ENCODE data around the gene OR10P1. TPM values are rescaled to one million over a fixed set of nuclear protein-coding genes. Genes with fewer than 3 reads are reported as not detected.

The OR10P1 gene
- total and polyA plus RNA-seq, 10 of the 15 experiments (the other 5 are each of a cell fraction or from before 2014, with no cell fraction given) = not detected

GRCh38 chr12:55624056-55624455, 12.6 kb upstream of the OR10P1 start (continued):
- no peak for TF ChIP-seq ZBTB40 (IDR thresholded peaks at IDR 0.05; ENCODE audit: borderline replicate concordance)
- no peak for TF ChIP-seq NR2C1 (IDR thresholded peaks at IDR 0.05)
- no peak for TF ChIP-seq SIX5 (IDR thresholded peaks at IDR 0.05; ENCODE audit: low read depth, low read length, severe bottlenecking)
- TF ChIP-seq HCFC1 (IDR thresholded peaks at IDR 0.05; ENCODE audit: low read length) = no peak
- TF ChIP-seq SUZ12 (IDR thresholded peaks at IDR 0.05; ENCODE audit: unreplicated experiment) = no peak
- TF ChIP-seq BMI1 (IDR thresholded peaks at IDR 0.05; ENCODE audit: borderline replicate concordance) = peak; percentile 83
- no peak for TF ChIP-seq USF1 (IDR thresholded peaks at IDR 0.05; ENCODE audit: borderline replicate concordance, extremely low read length, insufficient read depth, low read depth, low read length)
- TF ChIP-seq SMAD5 (IDR thresholded peaks at IDR 0.05; ENCODE audit: low read depth) = no peak
- peak; percentile 92 for TF ChIP-seq RELA (IDR thresholded peaks at IDR 0.05; ENCODE audit: borderline replicate concordance, partially characterized antibody)
- TF ChIP-seq E2F8 (IDR thresholded peaks at IDR 0.05; ENCODE audit: low read depth, partially characterized antibody) = no peak
- TF ChIP-seq ZZZ3 (IDR thresholded peaks at IDR 0.05; ENCODE audit: control insufficient read depth, insufficient read length, low read depth) = no peak
- TF ChIP-seq MEF2B (IDR thresholded peaks at IDR 0.05; ENCODE audit: partially characterized antibody, poor library complexity, severe bottlenecking) = peak; percentile 95
- TF ChIP-seq TCF3 (IDR thresholded peaks at IDR 0.05; ENCODE audit: borderline replicate concordance, insufficient read depth, low read depth, low read length) = no peak
- no peak for TF ChIP-seq POLR2AphosphoS5 (IDR thresholded peaks at IDR 0.05; ENCODE audit: low read length)
- TF ChIP-seq BRCA1 (IDR thresholded peaks at IDR 0.05; ENCODE audit: low read depth, low read length) = no peak

Data from GM12878 (cell line).